HL-60 (cell line): Measurements from ENCODE around the gene TENM3.

Source experiments
- DNase-seq, 2 experiments: peaks; one replicate each; pipeline ENCODE4 v3.0.0-alpha.2; 2010 to 2020; ENCODE audit warnings: low read depth in 1 of 2, low spot score in 1 of 2
- H3K27ac ChIP-seq: fragments of 250-450 bp; sonication (Bioruptor Pico); replicated peaks from 2 replicates; pipeline ENCODE4 v1.5.1; 2020; ENCODE audit warnings: mild to moderate bottlenecking, moderate library complexity
- H3K27me3 ChIP-seq: fragments of 250-450 bp; sonication (Bioruptor Pico); 2 replicates; pipeline ENCODE4 v1.5.1; 2021; ENCODE audit warnings: mild to moderate bottlenecking, moderate library complexity; ENCODE audit not compliant: insufficient read depth, poor library complexity, severe bottlenecking
- H3K4me3 ChIP-seq: replicated peaks from 2 replicates; pipeline ENCODE4 v1.5.1; 2011; ENCODE audit warnings: mild to moderate bottlenecking, control low read depth, low read length; ENCODE audit not compliant: insufficient read depth
- CTCF ChIP-seq: IDR thresholded peaks from one replicate; pipeline ENCODE4 v1.5.1; 2011; ENCODE audit warnings: low read length, control low read depth, inconsistent platforms; ENCODE audit not compliant: insufficient read depth
- GABPA ChIP-seq: IDR thresholded peaks from 2 replicates; pipeline ENCODE4 v1.6.1; 2012; ENCODE audit warnings: low read depth
- POLR2AphosphoS5 ChIP-seq: IDR thresholded peaks from 2 replicates; pipeline ENCODE4 v1.6.1; 2012; ENCODE audit warnings: low read depth
- REST ChIP-seq: IDR thresholded peaks from 2 replicates; pipeline ENCODE4 v1.6.1; 2012; ENCODE audit warnings: low read depth; ENCODE audit not compliant: insufficient replicate concordance
- SPI1 ChIP-seq: IDR thresholded peaks from 2 replicates; pipeline ENCODE4 v1.6.1; 2012; ENCODE audit warnings: low read depth, mild to moderate bottlenecking, borderline replicate concordance

The TENM3 gene

GRCh38 chr4:182261651-182262223, 18.5 kb downstream of the TENM3 start:
- Histone ChIP-seq H3K27me3 (no peaks in the 10 kb centered on the region), H3K27ac (no peak overlapping the region), H3K4me3 (no peak overlapping the region)
- no peak for DNase-seq
- no peak for TF ChIP-seq CTCF

GRCh38 chr4:182263562-182263961, 20.4 kb downstream of the TENM3 start:
- H3K27me3 ChIP-seq: no peaks in the 10 kb centered on the region
- DNase-seq: no peak
- H3K4me3 ChIP-seq: no peak overlapping the region
- no peak for TF ChIP-seq CTCF
- no peak for TF ChIP-seq GABPA
- TF ChIP-seq SPI1: no peak
- TF ChIP-seq POLR2AphosphoS5: no peak
- no peak for TF ChIP-seq REST
- H3K27ac ChIP-seq: no peak overlapping the region

GRCh38 chr4:182264139-182264752, 21.0 kb downstream of the TENM3 start:
- no peaks in the 10 kb centered on the region for H3K27me3 ChIP-seq
- no peak overlapping the region for H3K27ac ChIP-seq
- TF ChIP-seq CTCF: no peak
- no peak for TF ChIP-seq POLR2AphosphoS5
- no peak for TF ChIP-seq REST
- no peak for TF ChIP-seq GABPA
- no peak for TF ChIP-seq SPI1
- no peak for DNase-seq
- H3K4me3 ChIP-seq: no peak overlapping the region

GRCh38 chr4:182265881-182266280, 22.7 kb downstream of the TENM3 start:
- H3K27me3 ChIP-seq: no peaks in the 10 kb centered on the region
- no peak for DNase-seq
- no peak overlapping the region for H3K4me3 ChIP-seq
- TF ChIP-seq CTCF (no peak), GABPA (no peak), REST (no peak), POLR2AphosphoS5 (no peak), SPI1 (no peak)
- H3K27ac ChIP-seq: no peak overlapping the region
